Neural cell (in vitro differentiated cells): Measurements from ENCODE around the gene SYT1. TPM values are rescaled to one million over a fixed set of nuclear protein-coding genes. Genes with fewer than 3 reads are reported as not detected.

Experiments used
- H2AFZ ChIP-seq: fragments of 200-600, 300-800 bp; sonication (generic), shearing (Covaris generic); 2 replicates; pipeline ENCODE4 v1.6.0; 2014; ENCODE audit warnings: low read depth, mild to moderate bottlenecking, antibody characterized with exemption, low read length, moderate library complexity
- H3F3A ChIP-seq: fragments of 200-600 bp; shearing (Covaris generic); 2 replicates; pipeline ENCODE4 v1.6.1; 2016; ENCODE audit warnings: mild to moderate bottlenecking, moderate library complexity, mixed read lengths, antibody characterized with exemption, low read length; ENCODE audit not compliant: insufficient read depth, poor library complexity, severe bottlenecking
- H3K27ac ChIP-seq: fragments of 200-600, 300-800 bp; sonication (generic), shearing (Covaris generic); 2 replicates; pipeline ENCODE4 v1.5.1; 2014; ENCODE audit warnings: mild to moderate bottlenecking, low read length, moderate library complexity
- H3K27me3 ChIP-seq: fragments of 300-800, 200-600 bp; sonication (generic), shearing (Covaris generic); 2 replicates; pipeline ENCODE4 v1.6.0; 2014; ENCODE audit warnings: mild to moderate bottlenecking, low read depth, low read length, moderate library complexity; ENCODE audit not compliant: insufficient read depth
- H3K36me3 ChIP-seq: fragments of 300-800, 200-600 bp; sonication (generic), shearing (Covaris generic); 2 replicates; pipeline ENCODE4 v1.5.1; 2014; ENCODE audit warnings: mild to moderate bottlenecking, antibody characterized with exemption, low read length, moderate library complexity; ENCODE audit not compliant: insufficient read depth
- H3K4me2 ChIP-seq: fragments of 300-800, 200-600 bp; sonication (generic), shearing (Covaris generic); 2 replicates; pipeline ENCODE4 v1.6.0; 2014; ENCODE audit warnings: mild to moderate bottlenecking, low read length
- H3K4me3 ChIP-seq: fragments of 300-800, 200-600 bp; sonication (generic), shearing (Covaris generic); 2 replicates; pipeline ENCODE4 v1.5.1; 2014; ENCODE audit warnings: mild to moderate bottlenecking, low read length, moderate library complexity
- H3K79me2 ChIP-seq: fragments of 200-600 bp; shearing (Covaris generic); replicated peaks from 2 replicates; pipeline ENCODE4 v1.6.0; 2014; ENCODE audit warnings: mild to moderate bottlenecking, low read length, moderate library complexity; ENCODE audit not compliant: insufficient read depth
- H3K9ac ChIP-seq: fragments of 300-800, 200-600 bp; sonication (generic), shearing (Covaris generic); 2 replicates; pipeline ENCODE4 v1.6.1; 2016; ENCODE audit warnings: mild to moderate bottlenecking, low read length, mixed read lengths
- H3K9me2 ChIP-seq: fragments of 200-600 bp; shearing (Covaris generic); 2 replicates; pipeline ENCODE4 v1.6.1; 2016; ENCODE audit warnings: mild to moderate bottlenecking, low read length, mixed read lengths; ENCODE audit not compliant: insufficient read depth
- H3K9me3 ChIP-seq: fragments of 200-600, 300-800 bp; sonication (generic), shearing (Covaris generic); 2 replicates; pipeline ENCODE4 v1.6.1; 2016; ENCODE audit warnings: mild to moderate bottlenecking, mixed run types, low read length, moderate library complexity, mixed read lengths
- H4K20me1 ChIP-seq: fragments of 200-600 bp; shearing (Covaris generic); 2 replicates; pipeline ENCODE4 v1.6.1; 2016; ENCODE audit warnings: mild to moderate bottlenecking, mixed run types; ENCODE audit not compliant: insufficient read depth
- EP300 ChIP-seq: fragments of 450-650 bp; conservative IDR thresholded peaks from 2 replicates; pipeline ENCODE4 v1.6.1; 2014; ENCODE audit warnings: antibody characterized with exemption, mild to moderate bottlenecking, moderate library complexity; ENCODE audit not compliant: poor library complexity, severe bottlenecking
- EZH2 ChIP-seq: fragments of 200-600, 300-800 bp; shearing (Covaris generic), sonication (generic); IDR thresholded peaks from 2 replicates; pipeline ENCODE4 v1.6.1; 2014; ENCODE audit warnings: antibody characterized with exemption, low read length, borderline replicate concordance, mild to moderate bottlenecking; ENCODE audit not compliant: insufficient read depth, poor library complexity, severe bottlenecking
- MXI1 ChIP-seq: fragments of 450-650 bp; conservative IDR thresholded peaks from 2 replicates; pipeline ENCODE4 v1.6.1; 2014; ENCODE audit warnings: antibody characterized with exemption, mild to moderate bottlenecking; ENCODE audit not compliant: poor library complexity, severe bottlenecking
- POLR2AphosphoS5 ChIP-seq: IDR thresholded peaks from 2 replicates; pipeline ENCODE4 v1.6.1; 2012
- RAD21 ChIP-seq: fragments of 450-650 bp; conservative IDR thresholded peaks from 2 replicates; pipeline ENCODE4 v1.6.1; 2014; ENCODE audit warnings: antibody characterized with exemption, mild to moderate bottlenecking, moderate library complexity
- SMC3 ChIP-seq: fragments of 450-650 bp; conservative IDR thresholded peaks from 2 replicates; pipeline ENCODE4 v1.6.1; 2014; ENCODE audit warnings: antibody characterized with exemption, mild to moderate bottlenecking, moderate library complexity; ENCODE audit not compliant: poor library complexity
- TAF1 ChIP-seq: IDR thresholded peaks from 2 replicates; pipeline ENCODE4 v1.6.1; 2012; ENCODE audit warnings: low read depth
- polyA plus RNA-seq: library from polyadenylated mRNA; depleted of rRNA; stranded (reverse); fragments of >200 nt; gene quantifications from 2 replicates; pipeline ENCODE4 v1.2.3, GENCODE V29; 2014
- TF ChIP-seq, protein P1 (sequence below): fragments of 450-650 bp; IDR thresholded peaks from 2 replicates; pipeline ENCODE4 v1.5.1; 2014; ENCODE audit warnings: antibody characterized with exemption, mild to moderate bottlenecking, moderate library complexity; ENCODE audit not compliant: poor library complexity, severe bottlenecking
- TF ChIP-seq, protein P2 (sequence below): IDR thresholded peaks from 2 replicates; pipeline ENCODE4 v1.6.1; 2012; ENCODE audit warnings: borderline replicate concordance

SYT1 gene
- polyA plus RNA-seq, 1 donor from 2014 or later: 103 TPM

DNA sequence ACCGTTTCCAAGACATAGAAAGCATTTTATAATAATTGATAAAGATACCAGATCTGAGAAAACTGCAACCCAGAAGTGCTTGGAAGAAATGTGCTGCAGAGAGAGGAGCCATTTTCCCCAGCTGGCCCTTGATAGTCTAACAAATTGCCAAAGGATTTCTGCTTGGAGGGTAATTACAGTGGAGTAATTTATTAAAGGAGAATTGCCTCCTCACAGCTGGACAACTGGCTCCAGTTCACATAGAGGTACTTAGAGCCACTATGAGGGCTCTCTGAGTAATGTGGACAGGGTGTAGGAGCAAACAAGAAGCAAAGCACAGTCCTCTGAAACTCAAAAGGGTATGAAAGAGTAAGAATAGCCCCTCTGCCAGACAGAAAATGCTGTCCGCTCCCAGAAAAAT lies 335.6 kb downstream of the SYT1 start:
- no peak overlapping the region for H3K4me3 ChIP-seq
- no peaks in the 10 kb centered on the region for H3K79me2 ChIP-seq
- peak; percentile 16 for TF ChIP-seq POLR2AphosphoS5
- TF ChIP-seq, protein P1, sequence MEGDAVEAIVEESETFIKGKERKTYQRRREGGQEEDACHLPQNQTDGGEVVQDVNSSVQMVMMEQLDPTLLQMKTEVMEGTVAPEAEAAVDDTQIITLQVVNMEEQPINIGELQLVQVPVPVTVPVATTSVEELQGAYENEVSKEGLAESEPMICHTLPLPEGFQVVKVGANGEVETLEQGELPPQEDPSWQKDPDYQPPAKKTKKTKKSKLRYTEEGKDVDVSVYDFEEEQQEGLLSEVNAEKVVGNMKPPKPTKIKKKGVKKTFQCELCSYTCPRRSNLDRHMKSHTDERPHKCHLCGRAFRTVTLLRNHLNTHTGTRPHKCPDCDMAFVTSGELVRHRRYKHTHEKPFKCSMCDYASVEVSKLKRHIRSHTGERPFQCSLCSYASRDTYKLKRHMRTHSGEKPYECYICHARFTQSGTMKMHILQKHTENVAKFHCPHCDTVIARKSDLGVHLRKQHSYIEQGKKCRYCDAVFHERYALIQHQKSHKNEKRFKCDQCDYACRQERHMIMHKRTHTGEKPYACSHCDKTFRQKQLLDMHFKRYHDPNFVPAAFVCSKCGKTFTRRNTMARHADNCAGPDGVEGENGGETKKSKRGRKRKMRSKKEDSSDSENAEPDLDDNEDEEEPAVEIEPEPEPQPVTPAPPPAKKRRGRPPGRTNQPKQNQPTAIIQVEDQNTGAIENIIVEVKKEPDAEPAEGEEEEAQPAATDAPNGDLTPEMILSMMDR: no peak
- H3K36me3 ChIP-seq: no peaks in the 10 kb centered on the region
- H3K9me3 ChIP-seq: no peaks in the 10 kb centered on the region
- H3K27me3 ChIP-seq: no peaks in the 10 kb centered on the region
- H3K27ac ChIP-seq: no peak overlapping the region
- no peak overlapping the region for H3K9ac ChIP-seq
- no peak overlapping the region for H3K4me2 ChIP-seq
- no peaks in the 10 kb centered on the region for H3F3A ChIP-seq
- H4K20me1 ChIP-seq: no peaks in the 10 kb centered on the region
- no peaks in the 10 kb centered on the region for H3K9me2 ChIP-seq
- H2AFZ ChIP-seq: no peak overlapping the region

DNA sequence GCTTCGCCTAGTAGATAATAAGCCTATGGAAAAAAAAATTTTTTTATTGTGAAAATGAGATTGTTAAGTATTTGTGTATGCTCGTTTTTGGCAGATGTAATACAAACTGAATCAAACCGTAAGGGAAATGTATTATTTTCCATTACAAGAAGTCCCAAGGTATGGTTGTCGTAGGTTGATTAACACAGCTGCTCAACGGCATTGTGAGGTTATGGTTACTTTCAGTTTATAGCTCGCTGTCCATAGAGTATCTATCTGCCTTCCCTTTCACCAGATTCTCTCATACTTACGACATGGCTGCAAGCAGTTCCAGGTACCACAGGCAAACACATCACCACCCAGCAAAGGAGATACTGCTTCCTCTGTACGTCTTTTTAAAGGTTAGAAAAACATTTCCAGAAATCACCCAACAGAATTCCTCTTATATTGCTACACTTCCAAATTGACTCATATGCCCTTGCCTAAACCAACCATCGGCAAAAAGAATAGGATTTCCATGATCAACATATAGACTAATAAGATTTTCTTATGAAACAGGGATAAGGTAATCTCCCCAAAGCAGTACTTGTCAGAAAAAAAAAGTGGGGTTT lies 338.6 kb downstream of the SYT1 start:
- H3F3A ChIP-seq: no peaks in the 10 kb centered on the region
- no peak overlapping the region for H2AFZ ChIP-seq
- H3K9me3 ChIP-seq: no peaks in the 10 kb centered on the region
- H3K36me3 ChIP-seq: no peaks in the 10 kb centered on the region
- H3K27me3 ChIP-seq: no peaks in the 10 kb centered on the region
- no peak overlapping the region for H3K27ac ChIP-seq
- no peak overlapping the region for H3K4me3 ChIP-seq
- TF ChIP-seq, protein P2, sequence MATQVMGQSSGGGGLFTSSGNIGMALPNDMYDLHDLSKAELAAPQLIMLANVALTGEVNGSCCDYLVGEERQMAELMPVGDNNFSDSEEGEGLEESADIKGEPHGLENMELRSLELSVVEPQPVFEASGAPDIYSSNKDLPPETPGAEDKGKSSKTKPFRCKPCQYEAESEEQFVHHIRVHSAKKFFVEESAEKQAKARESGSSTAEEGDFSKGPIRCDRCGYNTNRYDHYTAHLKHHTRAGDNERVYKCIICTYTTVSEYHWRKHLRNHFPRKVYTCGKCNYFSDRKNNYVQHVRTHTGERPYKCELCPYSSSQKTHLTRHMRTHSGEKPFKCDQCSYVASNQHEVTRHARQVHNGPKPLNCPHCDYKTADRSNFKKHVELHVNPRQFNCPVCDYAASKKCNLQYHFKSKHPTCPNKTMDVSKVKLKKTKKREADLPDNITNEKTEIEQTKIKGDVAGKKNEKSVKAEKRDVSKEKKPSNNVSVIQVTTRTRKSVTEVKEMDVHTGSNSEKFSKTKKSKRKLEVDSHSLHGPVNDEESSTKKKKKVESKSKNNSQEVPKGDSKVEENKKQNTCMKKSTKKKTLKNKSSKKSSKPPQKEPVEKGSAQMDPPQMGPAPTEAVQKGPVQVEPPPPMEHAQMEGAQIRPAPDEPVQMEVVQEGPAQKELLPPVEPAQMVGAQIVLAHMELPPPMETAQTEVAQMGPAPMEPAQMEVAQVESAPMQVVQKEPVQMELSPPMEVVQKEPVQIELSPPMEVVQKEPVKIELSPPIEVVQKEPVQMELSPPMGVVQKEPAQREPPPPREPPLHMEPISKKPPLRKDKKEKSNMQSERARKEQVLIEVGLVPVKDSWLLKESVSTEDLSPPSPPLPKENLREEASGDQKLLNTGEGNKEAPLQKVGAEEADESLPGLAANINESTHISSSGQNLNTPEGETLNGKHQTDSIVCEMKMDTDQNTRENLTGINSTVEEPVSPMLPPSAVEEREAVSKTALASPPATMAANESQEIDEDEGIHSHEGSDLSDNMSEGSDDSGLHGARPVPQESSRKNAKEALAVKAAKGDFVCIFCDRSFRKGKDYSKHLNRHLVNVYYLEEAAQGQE: no peak
- TF ChIP-seq SMC3 (no peak), EZH2 (no peak), RAD21 (no peak), MXI1 (no peak), TAF1 (no peak), EP300 (no peak), POLR2AphosphoS5 (no peak)
- TF ChIP-seq, protein P1: no peak
- H3K4me2 ChIP-seq: no peak overlapping the region
- H3K9ac ChIP-seq: no peak overlapping the region
- no peaks in the 10 kb centered on the region for H3K79me2 ChIP-seq
- H3K9me2 ChIP-seq: no peaks in the 10 kb centered on the region
- H4K20me1 ChIP-seq: no peaks in the 10 kb centered on the region
